G401.6 (cell line): ENCODE measurements around the gene ECI1.

Source experiments
- FAIRE-seq: peaks from 2 replicates; lab custom pipeline; 2012; peaks lifted over from hg19 to GRCh38; lab: Jason Lieb, UNC

ECI1 gene

GRCh38 chr16:2233046-2233775 lies 18.2 kb downstream of the ECI1 start:
- no peak for FAIRE-seq

DNA sequence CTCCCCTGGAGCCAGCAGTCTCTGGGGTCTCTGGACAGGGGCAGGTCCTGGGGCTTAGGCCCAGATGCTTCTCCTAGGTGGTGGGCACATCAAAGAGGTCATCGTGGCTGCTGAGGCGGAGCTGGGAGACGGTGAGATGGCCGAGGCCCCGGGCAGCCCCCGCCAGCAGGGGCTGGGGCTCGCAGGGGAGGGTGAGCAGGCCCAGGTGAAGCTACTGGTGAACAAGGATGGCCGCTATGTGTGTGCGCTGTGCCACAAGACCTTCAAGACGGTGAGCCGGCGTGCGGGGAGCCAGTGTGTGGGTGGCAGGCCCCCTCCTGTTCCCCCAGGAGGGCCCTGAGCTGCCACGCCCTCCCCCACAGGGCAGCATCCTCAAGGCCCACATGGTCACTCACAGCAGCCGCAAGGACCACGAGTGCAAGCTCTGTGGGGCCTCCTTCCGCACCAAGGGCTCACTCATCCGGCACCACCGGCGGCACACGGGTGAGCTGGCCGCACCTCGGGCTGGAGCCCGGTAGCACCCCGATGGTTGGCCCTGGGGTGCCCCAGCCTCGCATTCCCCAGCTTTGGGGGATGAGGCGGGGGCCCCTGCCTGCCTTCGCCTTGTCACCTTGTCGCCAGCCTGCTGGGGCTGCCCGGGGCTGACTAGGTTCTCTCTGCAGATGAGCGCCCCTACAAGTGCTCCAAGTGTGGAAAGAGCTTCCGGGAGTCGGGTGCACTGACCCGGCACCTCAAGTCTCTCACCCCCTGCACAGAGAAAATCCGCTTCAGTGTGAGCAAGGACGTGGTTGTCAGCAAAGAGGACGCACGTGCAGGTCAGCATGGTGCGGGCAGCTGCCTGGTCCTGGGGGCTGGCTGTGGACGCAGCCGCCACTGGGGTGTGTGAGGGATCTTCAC lies 19.0 kb downstream of the ECI1 start:
- FAIRE-seq: no peak

DNA sequence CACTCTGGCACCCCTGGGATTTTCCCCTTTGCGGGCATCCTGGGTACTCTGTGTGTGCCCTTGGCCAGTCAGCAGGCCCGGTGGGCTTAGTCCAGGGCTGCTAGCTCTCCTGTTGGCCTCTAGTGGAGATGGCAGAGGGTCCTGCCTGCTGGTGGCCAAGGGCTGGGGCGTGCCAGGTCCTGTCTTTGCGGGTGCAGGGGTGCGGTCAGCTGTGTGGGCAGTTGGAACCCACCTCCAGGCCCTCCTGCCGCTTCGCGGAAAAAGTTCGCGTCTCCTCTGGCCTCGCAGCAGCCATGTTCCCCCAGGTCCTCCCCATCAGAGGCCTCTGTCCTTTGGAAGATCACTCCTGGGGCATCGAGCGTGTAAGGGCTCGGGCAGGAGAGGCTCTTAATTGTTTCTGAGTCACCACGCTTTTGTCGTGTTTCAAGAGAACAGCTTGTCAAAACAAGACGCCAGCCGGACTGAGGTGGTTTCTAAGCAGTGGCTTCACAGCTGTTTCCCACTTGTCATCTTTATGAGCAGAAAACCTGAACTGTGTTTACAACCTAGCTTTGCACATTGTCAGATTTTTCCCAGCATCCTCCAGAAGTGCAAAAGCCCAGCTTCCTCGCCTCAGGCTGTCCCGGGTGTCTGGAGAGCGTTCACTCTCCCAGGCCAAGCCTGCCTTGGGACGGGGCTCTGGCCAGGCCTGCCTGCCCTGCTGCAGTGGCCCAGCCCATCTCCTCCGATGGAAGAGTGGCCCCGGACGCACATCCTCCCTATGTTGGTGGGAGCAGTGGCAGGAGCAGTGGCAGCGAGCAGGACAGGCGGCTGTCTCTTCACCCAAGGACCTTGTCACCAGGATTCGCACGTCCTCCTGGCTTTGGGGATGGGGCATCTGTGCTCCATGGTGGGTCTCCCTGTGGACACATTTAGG lies 20.1 kb downstream of the ECI1 start:
- no peak for FAIRE-seq

DNA sequence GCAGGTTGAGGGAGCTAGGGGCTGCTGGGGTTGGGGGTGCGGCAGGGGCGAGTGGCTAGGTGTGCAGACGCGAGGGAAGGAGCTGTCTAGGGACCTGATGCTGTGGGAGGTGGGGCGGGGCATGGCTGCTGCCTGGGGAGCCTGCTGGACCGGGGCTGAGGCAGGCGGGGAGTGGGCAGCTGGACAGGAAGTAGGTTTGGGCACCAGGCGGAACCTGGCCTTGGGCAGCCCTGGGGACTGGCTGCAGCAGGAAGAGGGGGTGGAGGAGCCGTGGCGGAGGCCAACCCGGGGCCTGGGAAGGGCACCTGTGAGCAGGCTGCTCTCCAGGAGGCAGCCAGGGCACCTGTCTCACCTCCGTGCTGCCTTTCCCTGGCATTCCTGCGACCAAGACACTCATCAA lies 21.0 kb downstream of the ECI1 start:
- no peak for FAIRE-seq

- FAIRE-seq: no peak
Observed at GRCh38 chr16:2229632-2230250, 21.6 kb downstream of the ECI1 start.

DNA sequence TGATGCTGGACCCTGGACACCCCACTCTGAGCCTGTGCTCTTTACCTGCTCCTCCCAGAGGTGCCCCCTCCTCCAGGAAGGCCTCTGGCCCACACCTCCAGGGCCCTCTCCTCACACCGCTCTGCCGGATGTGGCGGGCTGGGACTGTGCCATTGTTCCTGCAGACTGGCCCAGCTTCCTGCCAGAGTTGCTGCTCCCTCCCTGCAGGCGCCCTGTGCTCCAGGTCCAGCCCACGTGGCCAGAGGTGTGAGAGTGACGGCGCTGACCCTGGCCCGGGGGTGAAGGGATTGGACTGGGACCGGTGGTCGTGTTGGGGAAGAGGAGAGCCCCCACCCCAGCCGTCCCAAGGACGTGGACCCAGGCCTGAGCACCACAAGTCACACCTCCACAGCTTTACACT lies 22.3 kb downstream of the ECI1 start:
- no peak for FAIRE-seq

GRCh38 chr16:2228161-2228824 lies 23.1 kb downstream of the ECI1 start:
- no peak for FAIRE-seq

DNA sequence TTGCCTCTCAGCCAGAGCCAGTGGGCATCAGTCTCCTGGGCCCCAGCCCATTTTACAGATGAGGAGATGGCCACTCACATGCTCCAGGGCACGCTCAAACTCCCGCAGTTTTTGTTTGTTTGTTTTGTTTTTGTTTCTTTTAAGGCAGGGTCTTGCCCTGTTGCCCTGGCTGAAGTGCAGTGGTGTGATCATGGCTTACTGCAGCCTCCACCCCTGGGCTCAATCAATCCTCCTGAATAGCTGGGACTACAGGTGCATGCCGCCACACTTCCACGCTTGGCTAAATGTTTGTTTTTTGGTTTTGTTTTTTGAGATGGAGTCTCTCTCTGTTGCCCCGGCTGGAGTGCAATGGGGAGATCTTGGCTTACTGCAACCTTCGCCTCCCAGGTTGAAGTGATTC lies 24.5 kb downstream of the ECI1 start:
- no peak for FAIRE-seq

DNA sequence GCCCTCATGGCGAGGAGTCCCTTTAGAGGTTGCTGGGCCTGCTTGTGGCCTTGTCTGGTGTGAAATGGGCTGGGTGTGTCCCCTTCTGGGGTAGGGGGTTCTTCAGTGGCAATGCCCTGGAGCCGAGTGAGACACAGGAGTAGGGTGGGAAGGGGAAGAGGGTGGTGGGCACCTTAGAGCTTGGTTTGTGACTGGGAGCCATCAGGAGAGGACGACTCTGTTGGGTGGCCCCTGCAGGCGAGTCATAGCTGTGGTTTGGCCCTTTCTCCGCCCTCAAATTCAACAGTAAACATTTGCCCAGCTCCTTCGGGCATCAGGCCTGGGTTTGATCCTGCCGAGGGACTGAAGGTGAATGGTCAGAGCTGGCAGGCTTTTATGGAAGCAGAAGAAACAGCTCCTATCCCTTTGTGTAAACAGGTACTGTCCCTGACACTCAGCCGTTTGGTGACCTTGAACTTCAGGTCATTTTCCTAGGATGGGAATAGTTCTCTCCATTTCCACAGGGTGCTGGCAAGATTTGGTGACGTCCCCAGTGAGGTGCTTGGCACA lies 25.1 kb downstream of the ECI1 start:
- FAIRE-seq: no peak

DNA sequence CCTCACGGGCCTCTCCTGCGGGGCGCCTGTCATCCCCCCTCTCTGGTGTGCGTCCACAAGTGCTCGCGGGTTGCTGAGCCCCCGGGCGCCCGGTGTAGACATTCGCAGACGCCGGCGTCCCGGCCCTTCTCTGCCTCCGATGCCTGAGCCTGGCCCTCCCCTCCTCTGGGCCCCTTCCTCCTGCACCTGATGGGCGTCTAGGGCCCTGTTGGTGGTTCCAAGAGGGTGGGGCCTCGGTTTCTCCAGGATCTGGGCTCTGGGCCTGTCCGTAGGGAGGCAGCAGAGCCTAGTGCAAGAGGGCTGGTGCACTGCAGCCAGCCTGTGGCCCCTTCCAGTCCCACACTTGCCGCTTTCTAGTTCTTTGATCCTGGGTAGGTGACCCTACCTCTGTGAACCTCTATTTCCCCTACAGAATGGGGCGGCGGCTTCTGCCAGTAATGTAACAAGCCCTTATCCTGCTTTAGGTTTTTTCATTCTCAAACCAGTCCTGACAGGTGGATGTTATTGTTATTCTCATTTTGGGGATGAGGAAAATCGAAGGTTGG lies 27.4 kb downstream of the ECI1 start:
- FAIRE-seq: no peak

DNA sequence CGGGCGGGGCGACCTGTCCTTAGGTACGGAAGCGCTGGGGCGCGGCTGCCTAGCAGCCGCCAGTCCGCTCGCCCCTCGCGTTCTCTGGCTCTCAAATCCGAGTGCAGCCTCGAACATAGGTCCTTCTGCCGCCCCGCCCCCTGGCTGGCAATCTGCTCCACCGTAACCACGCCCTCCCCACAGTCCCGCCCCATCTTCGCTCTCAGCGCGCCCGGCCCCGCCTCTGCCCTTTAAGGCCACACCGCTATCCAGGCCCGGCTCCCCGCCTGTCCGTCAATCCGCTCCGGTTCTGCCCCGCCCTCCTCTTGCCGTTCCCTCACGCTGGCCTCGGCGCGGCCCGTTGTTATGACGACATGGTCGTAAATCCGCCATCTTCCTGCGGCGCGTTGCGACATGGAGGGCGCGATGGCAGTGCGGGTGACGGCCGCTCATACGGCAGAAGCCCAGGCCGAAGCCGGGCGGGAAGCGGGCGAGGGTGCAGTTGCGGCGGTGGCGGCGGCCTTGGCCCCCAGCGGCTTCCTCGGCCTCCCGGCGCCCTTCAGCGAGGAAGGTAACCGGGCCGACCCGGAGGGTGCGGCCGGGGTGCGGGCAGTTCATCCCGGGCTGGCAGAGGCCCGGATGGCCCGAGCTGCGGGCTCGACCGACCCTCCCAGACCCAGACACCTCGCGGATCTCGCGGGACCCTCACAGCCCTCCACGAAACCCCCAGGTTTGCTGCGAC lies 28.0 kb downstream of the ECI1 start, which contains the start of gene E4F1:
TSS of gene E4F1 (plus strand) at position 371 of the 721 bp plus-strand sequence. CDS start at position 394, 23 bp downstream.
- peak; percentile 96 for FAIRE-seq

DNA sequence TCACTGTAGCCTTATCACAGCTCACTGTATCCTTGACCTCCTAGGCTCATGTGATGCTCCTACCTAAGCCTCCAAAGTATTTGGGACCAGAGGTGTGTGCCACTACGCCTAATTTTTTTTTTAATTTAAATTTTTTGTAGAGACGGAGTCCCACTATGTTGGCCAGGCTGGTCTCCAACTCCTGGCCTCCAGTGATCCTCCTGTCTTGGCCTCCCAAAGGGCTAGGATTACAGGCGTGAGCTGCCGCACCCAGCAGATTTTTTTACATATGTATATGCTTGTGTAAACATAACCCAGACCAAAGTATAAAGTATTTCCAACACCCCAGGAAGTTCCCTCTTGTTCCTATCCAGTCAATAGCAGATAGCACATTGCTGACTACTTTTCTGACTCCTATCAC lies 35.1 kb downstream of the ECI1 start:
- no peak for FAIRE-seq

GRCh38 chr16:2214719-2214968 lies 36.7 kb downstream of the ECI1 start, which contains the start of gene PGP:
PGP (minus strand) TSS chr16:2214840; CDS start chr16:2214777, 63 bp downstream.
- FAIRE-seq: no peak

DNA sequence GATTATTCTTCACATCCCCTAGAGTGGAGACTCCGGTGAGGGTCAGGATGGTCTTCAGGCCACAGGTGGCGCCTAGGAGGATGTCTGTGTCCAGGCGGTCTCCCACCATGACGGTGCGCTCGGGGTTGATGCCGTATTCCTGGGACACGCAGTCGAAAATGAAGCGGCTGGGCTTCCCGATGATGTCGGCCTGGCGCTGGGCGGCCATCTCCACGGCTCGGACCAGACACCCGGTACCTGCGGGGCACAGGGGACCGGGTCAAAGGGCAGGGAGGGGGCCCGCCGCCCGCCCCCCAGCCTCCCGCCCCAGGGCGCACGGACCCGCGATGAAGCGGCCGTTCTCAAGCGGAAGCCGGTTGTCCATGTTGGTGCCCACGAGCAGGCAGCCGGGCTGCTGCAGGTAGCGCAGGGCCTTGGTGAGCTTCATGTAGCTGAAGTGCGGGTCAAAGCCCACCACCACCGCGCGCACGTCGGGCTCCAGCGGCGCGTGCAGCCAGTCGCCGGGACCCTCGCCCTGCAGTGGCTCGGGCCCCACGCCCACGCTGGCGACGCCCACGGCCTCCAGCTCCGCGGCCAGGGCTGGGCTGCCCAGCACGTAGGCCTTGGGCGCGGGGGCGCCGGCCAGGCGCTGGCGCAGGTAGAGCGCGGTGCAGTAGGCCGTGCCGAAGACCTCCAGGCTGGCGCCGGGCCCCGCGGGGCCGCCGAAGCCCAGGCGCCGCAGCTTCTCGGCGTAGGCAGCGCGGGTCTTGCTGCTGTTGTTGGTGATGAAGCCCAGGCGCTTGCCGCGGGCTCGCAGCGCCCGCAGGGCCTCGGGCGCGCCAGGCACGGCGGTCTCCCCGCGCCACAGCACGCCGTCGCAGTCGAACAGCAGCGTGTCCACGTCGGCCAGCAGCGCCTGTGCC lies 37.3 kb downstream of the ECI1 start:
- FAIRE-seq: no peak

DNA sequence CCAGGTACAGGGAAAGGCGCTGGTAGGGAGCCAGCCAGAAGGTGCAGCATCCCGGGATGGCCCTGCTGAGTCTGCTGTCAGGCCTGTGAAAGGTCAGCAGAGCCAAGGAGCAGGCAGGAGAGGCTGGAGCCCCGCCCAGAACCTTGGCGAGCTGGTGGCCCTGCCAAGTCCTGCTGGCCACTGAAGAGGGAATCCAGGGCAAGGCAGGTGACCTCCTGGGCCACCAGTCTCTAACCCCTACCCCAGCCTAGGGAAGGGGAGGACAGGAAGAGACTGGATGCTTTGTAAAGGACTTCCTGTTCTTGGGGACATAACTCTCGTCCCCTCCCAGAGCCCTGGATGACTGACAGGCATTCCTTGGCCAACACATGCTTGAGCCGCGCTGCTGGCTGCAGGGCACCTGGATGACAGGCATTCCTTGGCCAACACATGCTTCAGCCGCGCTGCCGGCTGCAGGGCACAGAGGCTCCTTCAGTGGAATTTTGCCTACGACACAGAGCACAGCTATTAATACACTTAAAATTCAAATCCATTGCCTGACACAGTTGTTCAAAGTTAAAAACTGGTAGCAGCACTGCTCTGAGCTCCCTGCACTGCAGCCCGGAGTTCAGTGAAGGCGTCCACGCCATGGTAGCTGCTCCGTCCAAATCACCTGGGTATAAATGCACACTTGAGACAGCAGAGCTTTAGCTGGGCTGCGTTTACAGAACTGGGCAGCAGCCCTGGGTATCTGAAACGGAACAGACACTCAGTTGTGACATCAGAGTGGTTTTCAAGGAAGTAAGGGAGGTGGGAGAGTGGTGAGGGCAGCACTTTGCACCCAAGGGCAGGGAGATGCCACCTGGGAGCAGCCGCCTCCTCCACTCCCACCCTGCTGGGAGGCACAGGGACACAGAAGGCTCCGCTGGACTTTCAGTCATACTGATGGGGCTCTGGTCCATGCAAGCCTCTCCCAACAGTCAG lies 38.7 kb downstream of the ECI1 start:
- FAIRE-seq: peak; percentile 72

DNA sequence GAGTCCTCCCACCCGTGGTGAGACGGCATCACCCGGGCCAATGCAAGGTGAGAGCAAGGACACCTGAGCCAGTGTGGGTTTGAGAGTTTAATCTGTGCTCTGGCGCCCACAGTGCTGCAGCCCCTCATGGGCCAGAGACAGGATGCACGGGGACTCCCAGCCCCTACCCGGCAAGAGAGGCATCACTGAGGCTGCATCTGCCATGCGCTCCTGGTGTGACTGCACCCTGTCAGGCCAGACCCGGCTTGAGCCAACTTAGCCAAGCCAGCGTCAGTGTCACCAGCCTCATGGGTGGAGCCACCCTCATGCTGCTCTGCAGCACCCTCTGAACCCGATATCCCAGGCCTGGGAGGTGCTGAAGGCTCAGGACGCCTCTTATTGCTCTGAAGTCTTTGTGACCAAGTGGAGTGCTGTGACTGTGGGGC lies 39.5 kb downstream of the ECI1 start:
- FAIRE-seq: no peak

- no peak for FAIRE-seq
Observed at GRCh38 chr16:2210386-2211365, 40.7 kb downstream of the ECI1 start, which contains the start of gene BRICD5. BRICD5 (minus strand) TSS chr16:2210863; CDS start chr16:2210833, 30 bp downstream.
